PC-9 (cell line): ENCODE measurements around the gene SALL3. TPM values are rescaled to one million over a fixed set of nuclear protein-coding genes. Genes with fewer than 3 reads are reported as not detected.

Experiments
- BruUV-seq: library from RNA; stranded (reverse); fragments of 400-500 nt; replicated peaks from 2 replicates; lab custom pipeline; 2021; lab: Mats Ljungman, UMichigan
- CTCF ChIA-PET: fragments of 300-600 bp; sonication (Branson Sonifier 250); formaldehyde crosslinking; loops from one replicate; lab custom pipeline; 2022; ENCODE audit warnings: antibody characterized with exemption; lab: Charles Lee
- POLR2A ChIA-PET: fragments of 300-600 bp; sonication (Branson Sonifier 250); formaldehyde crosslinking; loops from one replicate; lab custom pipeline; 2022; ENCODE audit warnings: antibody characterized with exemption; ENCODE audit not compliant: unreplicated experiment; lab: Charles Lee
- DNase-seq, 2 experiments: peaks; one replicate each; pipeline versions ENCODE4 v3.0.0 to v3.0.0-alpha.2; 2015 to 2022; ENCODE audit warnings: mixed read lengths in 1 of 2
- H2AFZ ChIP-seq: fragments of 200-600 bp; sonication (generic); 2 replicates; pipeline ENCODE4 v1.8.1; 2017; ENCODE audit warnings: antibody characterized with exemption
- H3F3A ChIP-seq: fragments of 200-600 bp; sonication (generic); 2 replicates; pipeline ENCODE4 v1.8.1; 2017; ENCODE audit warnings: antibody characterized with exemption, mild to moderate bottlenecking, low read depth; ENCODE audit not compliant: insufficient read depth
- H3K27ac ChIP-seq: fragments of 200-600 bp; sonication (generic); 2 replicates; pipeline ENCODE4 v1.6.1; 2016; ENCODE audit warnings: mixed run types
- H3K27me3 ChIP-seq: fragments of 200-600 bp; sonication (generic); 2 replicates; pipeline ENCODE4 v1.6.1; 2016; ENCODE audit warnings: low read depth, mixed run types; ENCODE audit not compliant: insufficient read depth
- H3K36me3 ChIP-seq: fragments of 200-600 bp; sonication (generic); 2 replicates; pipeline ENCODE4 v1.6.1; 2016; ENCODE audit warnings: low read depth, mixed run types
- H3K4me1 ChIP-seq: fragments of 200-600 bp; sonication (generic); replicated peaks from 2 replicates; pipeline ENCODE4 v1.6.1; 2016; ENCODE audit warnings: mixed run types; ENCODE audit not compliant: insufficient read depth
- H3K4me2 ChIP-seq: fragments of 200-600 bp; sonication (generic); 2 replicates; pipeline ENCODE4 v1.6.1; 2017; ENCODE audit warnings: mixed run types
- H3K4me3 ChIP-seq: fragments of 200-600 bp; sonication (generic); 2 replicates; pipeline ENCODE4 v1.6.1; 2016; ENCODE audit warnings: mixed run types
- H3K79me2 ChIP-seq: fragments of 200-600 bp; sonication (generic); 2 replicates; pipeline ENCODE4 v1.6.1; 2017; ENCODE audit warnings: low read depth, mixed run types
- H3K9me2 ChIP-seq: fragments of 200-600 bp; sonication (generic); 2 replicates; pipeline ENCODE4 v1.8.1; 2017; ENCODE audit warnings: mild to moderate bottlenecking; ENCODE audit not compliant: insufficient read depth
- H3K9me3 ChIP-seq: fragments of 200-600 bp; sonication (generic); 2 replicates; pipeline ENCODE4 v1.8.1; 2016; ENCODE audit warnings: low read depth; ENCODE audit not compliant: insufficient read depth
- H4K20me1 ChIP-seq: fragments of 200-600 bp; sonication (generic); 2 replicates; pipeline ENCODE4 v1.8.1; 2017; ENCODE audit not compliant: insufficient read depth
- CTCF ChIP-seq: fragments of 200-600 bp; sonication (generic); conservative IDR thresholded peaks from 2 replicates; pipeline ENCODE4 v1.6.1; 2017; ENCODE audit warnings: mixed run types, antibody characterized with exemption, mild to moderate bottlenecking, moderate library complexity
- EZH2 ChIP-seq: fragments of 200-600 bp; sonication (generic); IDR thresholded peaks from 2 replicates; pipeline ENCODE4 v1.8.0; 2017; ENCODE audit warnings: antibody characterized with exemption, low read depth
- intact Hi-C: fragments of 100-400 bp; cut with micrococcal nuclease; formaldehyde crosslinking; loops from one replicate; pipeline ENCODE4 v1.10.0; 2022; ENCODE audit not compliant: unreplicated experiment
- total RNA-seq: library from RNA; stranded (reverse); gene quantifications from 2 replicates; pipeline ENCODE4 v1.2.3, GENCODE V29; 2021

Gene SALL3
- total RNA-seq, 1 experiment from 2014 or later = not detected

GRCh38 chr18:78974115-78974761 is 5.4 kb upstream of the SALL3 start:
- no peak for TF ChIP-seq EZH2
- TF ChIP-seq CTCF = no peak
- Histone ChIP-seq H4K20me1 (no peaks in the 10 kb centered on the region), H3K9me2 (no peaks in the 10 kb centered on the region), H3K36me3 (no peaks in the 10 kb centered on the region), H3K79me2 (no peaks in the 10 kb centered on the region), H3K9me3 (no peaks in the 10 kb centered on the region), H3K27ac (no peak overlapping the region), H3K4me1 (no peaks in the 10 kb centered on the region), H3K27me3 (peaks cover 45% of the 10 kb centered on the region), H3K4me2 (no peak overlapping the region), H2AFZ (no peak overlapping the region), H3K4me3 (no peak overlapping the region), H3F3A (no peaks in the 10 kb centered on the region)
- DNase-seq = no peak
- intact Hi-C loops = no loop called here
- CTCF ChIA-PET = no interaction called here
- no TSS peak for BruUV-seq
- POLR2A ChIA-PET = no interaction called here

GRCh38 chr18:78975292-78975691 is 4.3 kb upstream of the SALL3 start:
- H3K79me2 ChIP-seq = no peaks in the 10 kb centered on the region
- POLR2A ChIA-PET = no interaction called here
- CTCF ChIA-PET = no interaction called here
- H3K4me1 ChIP-seq = no peaks in the 10 kb centered on the region
- no peak overlapping the region for H2AFZ ChIP-seq
- no TSS peak for BruUV-seq
- H3K36me3 ChIP-seq = no peaks in the 10 kb centered on the region
- no peak overlapping the region for H3K4me2 ChIP-seq
- H4K20me1 ChIP-seq = no peaks in the 10 kb centered on the region
- H3K27ac ChIP-seq = no peak overlapping the region
- intact Hi-C loops = no loop called here
- H3K9me2 ChIP-seq = no peaks in the 10 kb centered on the region
- no peak for TF ChIP-seq EZH2
- no peak for TF ChIP-seq CTCF
- H3K4me3 ChIP-seq = no peak overlapping the region
- H3K27me3 ChIP-seq = peaks cover 35% of the 10 kb centered on the region
- no peaks in the 10 kb centered on the region for H3F3A ChIP-seq
- DNase-seq = no peak
- no peaks in the 10 kb centered on the region for H3K9me3 ChIP-seq

GRCh38 chr18:78975699-78976335 is 3.8 kb upstream of the SALL3 start:
- Histone ChIP-seq H3F3A (no peaks in the 10 kb centered on the region), H4K20me1 (no peaks in the 10 kb centered on the region), H3K79me2 (no peaks in the 10 kb centered on the region), H3K4me3 (no peak overlapping the region), H3K27me3 (peaks cover 29% of the 10 kb centered on the region), H2AFZ (no peak overlapping the region), H3K36me3 (no peaks in the 10 kb centered on the region), H3K4me2 (no peak overlapping the region), H3K27ac (no peak overlapping the region), H3K4me1 (no peaks in the 10 kb centered on the region), H3K9me2 (no peaks in the 10 kb centered on the region), H3K9me3 (no peaks in the 10 kb centered on the region)
- TF ChIP-seq CTCF = no peak
- TF ChIP-seq EZH2 = no peak
- intact Hi-C loops = no loop called here
- ChIA-PET POLR2A (no interaction called here), CTCF (no interaction called here)
- DNase-seq = no peak
- BruUV-seq = no TSS peak
